ENCODE results near the gene GPR35. TPM values are rescaled to one million over a fixed set of nuclear protein-coding genes. Genes with fewer than 3 reads are reported as not detected.

Gene GPR35
- total RNA-seq, 4 donors from 2014 or later, result 61.1 to 341 (median 261) TPM

GRCh38 chr2:240593026-240593702, 32.1 kb upstream of the GPR35 start:
- Histone ChIP-seq H3K4me3 (no peak overlapping the region), H3K27ac (no peak overlapping the region), H3K27me3 (no peaks in the 10 kb centered on the region), H3K4me1 (peaks cover 0 to 4% (median 0%) of the 10 kb centered on the region in 4 donors), H3K9me3 (no peaks in the 10 kb centered on the region), H3K36me3 (peaks cover 0 to 66% (median 0%) of the 10 kb centered on the region in 3 donors)
- no peak for TF ChIP-seq CTCF (IDR thresholded peaks at IDR 0.05)
- no peak for TF ChIP-seq POLR2A (IDR thresholded peaks at IDR 0.05)
- peak in 1 of 3 donors; percentile 25 for DNase-seq

- Histone ChIP-seq H3K27me3 (no peaks in the 10 kb centered on the region), H3K36me3 (peaks cover 0 to 73% (median 0%) of the 10 kb centered on the region in 3 donors), H3K9me3 (no peaks in the 10 kb centered on the region), H3K27ac (no peak overlapping the region), H3K4me1 (no peaks in the 10 kb centered on the region), H3K4me3 (no peak overlapping the region)
- TF ChIP-seq CTCF (IDR thresholded peaks at IDR 0.05) (no peak), POLR2A (IDR thresholded peaks at IDR 0.05) (no peak)
- DNase-seq, result peak in 2 of 3 donors; percentile 37 to 42
Measured at GRCh38 chr2:240593703-240594451, 31.4 kb upstream of the GPR35 start.

GRCh38 chr2:240594511-240595380, 30.5 kb upstream of the GPR35 start:
- Histone ChIP-seq H3K4me1 (no peaks in the 10 kb centered on the region), H3K27me3 (no peaks in the 10 kb centered on the region), H3K9me3 (no peaks in the 10 kb centered on the region), H3K36me3 (peaks cover 0 to 75% (median 0%) of the 10 kb centered on the region in 3 donors), H3K27ac (no peak overlapping the region), H3K4me3 (no peak overlapping the region)
- TF ChIP-seq POLR2A (IDR thresholded peaks at IDR 0.05) (no peak), CTCF (IDR thresholded peaks at IDR 0.05) (no peak)
- DNase-seq, result peak in 2 of 3 donors; percentile 43 to 45

GRCh38 chr2:240595381-240596079, 29.8 kb upstream of the GPR35 start:
- peak in 2 of 3 donors; percentile 51 to 53 for DNase-seq
- peaks cover 0 to 67% (median 0%) of the 10 kb centered on the region in 3 donors for H3K36me3 ChIP-seq

More at GRCh38 chr2:240595381-240596079, 29.8 kb upstream of the GPR35 start:
- TF ChIP-seq POLR2A (IDR thresholded peaks at IDR 0.05) (no peak), CTCF (IDR thresholded peaks at IDR 0.05) (peak in 4 of 6 experiments; percentile 6 to 41 (median 31))
- Histone ChIP-seq H3K4me1 (no peaks in the 10 kb centered on the region), H3K27ac (no peak overlapping the region), H3K27me3 (no peaks in the 10 kb centered on the region), H3K9me3 (no peaks in the 10 kb centered on the region), H3K4me3 (no peak overlapping the region)

Data from Peyer's patch (tissue), 4 donors.